HG02885 (cell line): ENCODE results near the gene AGPAT4.
"Not testable (repeated sequence)": the region's sequence is repeated elsewhere in the genome, so short reads cannot be mapped to it uniquely, and the experiment has no call there.

Experiments used
- ATAC-seq: cut with Tn5 transposase; IDR thresholded peaks from one replicate; pipeline ENCODE4 v1.9.1; 2021; ENCODE audit warnings: mild to moderate bottlenecking; ENCODE audit not compliant: unreplicated experiment, poor library complexity

AGPAT4 gene

GRCh38 chr6:161128230-161128629 is 145.6 kb downstream of the AGPAT4 start:
- no peak for ATAC-seq

DNA sequence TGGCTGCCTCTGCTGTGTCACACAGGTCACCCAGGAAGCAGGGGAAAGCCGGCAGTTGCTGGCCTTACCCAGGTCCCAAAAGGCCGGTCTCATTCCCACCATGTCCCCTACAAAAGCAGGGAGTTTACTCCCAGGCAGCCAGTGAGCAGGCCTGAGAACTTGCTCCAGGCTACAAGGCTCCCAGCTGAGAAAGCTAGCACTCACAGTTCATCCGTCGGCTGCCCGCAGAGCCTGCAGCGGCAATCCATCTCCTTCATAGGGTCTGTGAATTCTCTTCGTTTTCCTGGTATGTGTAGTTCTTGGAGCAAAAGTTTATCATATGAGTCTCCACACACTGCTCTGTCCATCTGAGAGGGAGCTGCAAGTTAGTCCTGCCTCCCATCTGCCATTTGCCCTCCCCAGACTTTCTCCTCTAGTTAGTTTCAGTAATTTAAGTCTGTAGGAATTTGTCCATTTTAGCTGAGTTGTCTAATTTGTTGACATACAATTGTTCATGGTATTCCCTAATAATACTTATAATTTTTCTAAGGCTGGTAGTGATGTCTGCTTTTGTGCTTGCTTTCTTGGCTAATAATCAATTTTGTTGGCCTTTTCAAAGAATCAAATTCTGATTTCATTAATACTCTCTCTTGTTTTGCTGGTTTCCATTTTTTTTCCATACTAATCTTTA is 146.7 kb downstream of the AGPAT4 start:
- ATAC-seq: no peak

DNA sequence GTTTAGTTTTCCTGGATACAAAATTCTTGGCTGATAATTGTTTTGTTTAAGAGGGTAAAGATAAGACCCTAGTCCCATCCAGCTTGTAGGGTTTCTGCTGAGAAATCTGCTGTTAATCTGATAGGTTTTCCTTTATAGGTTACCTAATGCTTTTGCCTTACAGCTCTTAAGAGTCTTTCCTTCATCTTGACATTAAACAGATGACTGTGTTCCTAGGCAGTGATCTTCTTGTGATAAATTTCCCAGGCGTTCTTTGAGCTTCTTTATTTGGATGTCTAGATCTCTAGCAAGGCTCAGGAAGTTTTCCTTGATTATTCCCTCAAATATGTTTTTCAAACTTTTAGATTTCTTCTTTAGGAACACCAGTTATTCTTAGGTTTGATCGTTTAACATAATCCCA is 148.3 kb downstream of the AGPAT4 start:
- ATAC-seq: no peak

GRCh38 chr6:161123319-161123718 is 150.5 kb downstream of the AGPAT4 start:
- not testable (repeated sequence) for ATAC-seq

GRCh38 chr6:161117942-161118341 is 155.9 kb downstream of the AGPAT4 start:
- ATAC-seq: no peak

GRCh38 chr6:161117308-161117707 is 156.6 kb downstream of the AGPAT4 start:
- ATAC-seq: no peak

- no peak for ATAC-seq
Observed at GRCh38 chr6:161116554-161116953, 157.3 kb downstream of the AGPAT4 start.

DNA sequence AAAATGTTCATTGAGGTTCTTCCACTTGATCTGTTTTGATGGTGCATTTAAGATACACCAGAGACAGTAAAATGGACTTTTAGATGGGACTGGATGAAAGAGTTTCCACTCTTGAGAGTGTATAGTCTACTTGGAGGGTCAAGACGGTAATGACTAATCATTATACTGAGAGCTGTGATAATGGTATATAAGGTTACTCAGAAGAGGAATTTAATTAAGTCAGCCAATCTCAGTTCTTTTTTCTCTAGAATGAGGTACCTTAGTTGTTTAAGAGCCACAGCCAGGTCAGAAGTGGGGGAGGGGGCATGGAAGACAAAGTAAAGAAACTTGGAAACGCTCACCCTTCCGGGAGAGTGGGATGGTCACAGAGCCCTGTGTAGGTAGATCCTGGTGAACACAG is 158.4 kb downstream of the AGPAT4 start:
- ATAC-seq: peak; percentile 55

- peak; percentile 90 for ATAC-seq
Observed at GRCh38 chr6:161111261-161111660, 162.6 kb downstream of the AGPAT4 start.

- no peak for ATAC-seq
Observed at GRCh38 chr6:161110028-161110779, 163.7 kb downstream of the AGPAT4 start.

DNA sequence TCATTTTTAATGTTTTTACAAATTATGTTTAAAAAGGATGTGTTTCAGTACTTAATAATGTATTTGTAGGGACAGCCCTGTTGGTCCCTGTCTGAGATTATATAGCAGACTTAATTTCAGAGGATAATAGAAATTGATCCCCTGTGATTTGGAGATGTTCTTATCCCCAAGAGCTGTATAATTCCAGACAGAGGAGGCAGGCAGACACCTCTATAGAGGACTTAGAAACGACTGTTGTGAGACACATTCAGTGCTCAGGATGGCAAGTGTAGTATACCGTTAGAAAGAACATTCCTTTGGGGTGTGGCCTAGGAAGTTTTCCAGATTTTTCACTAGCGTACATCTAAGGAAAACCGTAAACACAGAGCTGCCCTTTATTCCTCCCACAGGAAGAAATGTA is 164.5 kb downstream of the AGPAT4 start:
- no peak for ATAC-seq

DNA sequence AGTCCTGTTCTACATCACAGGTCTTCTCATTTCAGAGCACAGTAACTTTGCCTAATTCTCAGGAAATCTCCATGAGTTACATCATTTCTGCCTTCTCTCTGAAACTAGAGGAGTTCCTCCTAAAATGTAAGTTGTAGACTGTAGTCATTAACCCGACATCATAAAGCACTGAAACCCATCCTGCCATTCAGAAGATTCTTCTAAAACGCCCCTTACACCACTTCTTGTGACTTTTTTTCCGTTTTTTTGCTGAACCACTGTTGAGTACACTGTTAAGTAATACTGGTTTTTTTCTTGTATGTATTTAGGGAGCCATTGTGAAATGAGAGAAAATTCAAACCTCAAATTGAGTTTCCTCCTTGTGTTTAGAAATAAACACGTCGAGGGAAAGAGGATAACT is 164.9 kb downstream of the AGPAT4 start:
- no peak for ATAC-seq

DNA sequence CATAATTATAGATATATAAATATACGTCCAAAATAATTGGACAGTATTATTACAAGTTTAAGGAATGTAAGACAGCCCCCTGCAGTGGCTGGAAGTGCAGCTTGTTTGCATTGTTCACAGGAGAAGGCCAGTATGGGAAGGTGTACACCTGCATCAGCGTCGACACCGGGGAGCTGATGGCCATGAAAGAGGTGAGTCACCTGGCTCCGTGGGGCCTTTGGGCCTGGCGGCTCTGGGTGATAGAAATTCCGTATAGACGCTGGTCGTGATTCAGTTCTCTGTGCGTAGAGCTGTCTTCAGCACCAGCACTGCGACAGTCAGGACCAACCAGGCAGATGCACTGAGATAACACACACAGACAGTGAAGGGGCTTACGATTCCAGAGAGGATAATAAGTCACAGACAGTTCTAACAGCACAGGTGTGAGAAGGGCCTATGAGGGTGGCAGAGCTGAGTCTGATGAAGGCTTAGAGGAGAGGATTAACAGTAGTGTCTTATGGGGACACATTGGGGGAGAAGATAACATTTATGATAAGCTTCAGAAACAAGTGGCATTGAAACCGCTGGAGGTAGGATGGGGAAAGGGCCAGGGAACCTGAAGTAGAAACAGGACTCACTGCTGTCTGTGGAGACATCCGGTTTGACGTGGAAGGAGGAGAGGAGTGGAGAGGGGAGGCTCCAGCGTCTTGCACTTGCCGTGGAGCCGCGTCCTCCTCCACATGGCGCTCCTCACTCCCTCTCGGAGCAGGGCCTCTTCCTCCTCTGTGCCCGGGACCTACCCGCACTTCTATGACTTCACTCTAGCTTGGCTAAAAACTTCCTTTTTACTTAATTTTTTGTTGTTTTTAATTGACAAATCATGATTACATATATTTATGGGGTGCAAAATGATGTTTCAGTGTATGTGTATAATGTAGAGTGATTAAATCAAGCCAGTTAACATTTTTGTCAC is 165.8 kb downstream of the AGPAT4 start:
- ATAC-seq: no peak

- ATAC-seq: no peak
Observed at GRCh38 chr6:161105408-161105807, 168.5 kb downstream of the AGPAT4 start.

DNA sequence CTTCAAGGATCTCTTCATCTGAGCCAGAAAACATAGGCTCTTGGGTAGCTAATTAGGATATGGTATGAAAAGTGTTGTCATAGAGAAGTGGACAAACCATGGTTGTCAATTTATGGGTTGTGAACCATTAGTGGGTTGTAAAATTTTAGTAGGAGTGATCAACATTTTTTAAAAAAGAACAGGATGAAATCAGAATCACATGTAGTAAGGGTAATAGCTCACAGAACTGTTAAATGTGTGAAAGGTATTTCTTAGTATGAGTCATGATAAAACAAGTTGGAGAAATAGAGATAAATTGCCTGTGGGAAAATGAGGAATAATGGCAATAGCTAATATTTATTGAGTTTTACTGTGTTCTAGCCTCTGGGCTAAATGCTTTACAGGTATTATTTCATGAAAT is 168.9 kb downstream of the AGPAT4 start:
- no peak for ATAC-seq

DNA sequence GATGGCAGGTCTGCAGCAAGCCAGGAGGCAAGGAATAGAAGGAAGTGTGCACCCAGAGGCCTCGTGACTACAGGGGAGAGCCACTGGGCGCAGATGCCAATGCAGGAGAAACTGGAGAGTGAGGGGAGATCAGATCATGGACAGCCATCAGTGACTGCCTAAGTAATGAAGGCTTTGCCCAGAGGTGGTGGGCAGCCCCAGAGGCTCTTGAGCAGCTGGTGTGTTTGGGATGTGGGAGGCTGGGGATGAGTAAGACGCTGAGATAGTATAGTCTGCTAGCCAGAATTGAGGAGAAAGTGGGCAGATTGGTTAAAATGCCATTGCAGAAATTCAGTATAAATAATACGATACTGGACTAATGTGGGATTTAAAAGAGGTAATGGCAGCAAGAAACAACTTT is 170.4 kb downstream of the AGPAT4 start:
- no peak for ATAC-seq

DNA sequence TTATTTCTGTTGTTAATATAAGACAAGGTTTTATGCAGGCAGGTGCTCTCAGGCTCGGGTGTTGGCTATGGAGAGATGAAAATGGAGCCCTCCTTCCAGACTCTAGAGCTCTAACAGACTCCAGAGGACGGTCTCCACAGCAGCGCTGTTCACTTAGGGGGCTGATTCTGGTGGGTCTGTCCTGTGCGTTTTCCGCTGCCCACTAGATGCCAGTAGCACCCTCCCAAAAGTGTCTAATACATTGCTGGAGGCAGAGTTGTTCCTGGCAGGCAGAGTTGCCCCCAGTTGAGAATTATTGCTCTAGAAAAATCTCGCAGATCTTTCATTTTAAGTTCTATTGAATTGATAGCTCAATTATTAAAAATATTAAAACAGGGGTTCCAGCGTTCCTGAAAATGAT is 172.3 kb downstream of the AGPAT4 start:
- no peak for ATAC-seq

- ATAC-seq: no peak
Observed at GRCh38 chr6:161100072-161100471, 173.8 kb downstream of the AGPAT4 start.

DNA sequence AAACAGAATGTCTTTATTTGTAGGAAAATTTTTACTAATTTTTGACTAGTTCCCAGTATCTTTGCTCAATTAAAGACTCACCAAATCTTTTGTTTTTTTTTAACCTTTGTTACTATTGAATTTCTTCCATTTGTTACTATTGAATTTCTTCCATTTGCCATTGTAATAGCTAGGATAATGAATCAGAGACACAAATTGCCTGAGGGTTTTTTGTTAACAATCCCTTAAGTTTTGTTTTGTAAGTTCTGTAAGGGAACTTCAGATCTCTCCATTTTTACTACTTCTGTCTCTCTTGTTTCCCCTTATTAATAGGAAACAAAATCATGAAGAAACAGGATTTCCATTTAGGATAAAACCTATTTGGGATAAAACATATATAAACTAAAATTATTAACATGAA is 177.9 kb downstream of the AGPAT4 start:
- no peak for ATAC-seq

GRCh38 chr6:161094955-161095354 is 178.9 kb downstream of the AGPAT4 start:
- ATAC-seq: no peak
